HCT116 (cell line): ENCODE data around the gene MGST2.

Experiments
- CTCF ChIP-seq, 3 experiments: fragments of 200-600 bp in 1 of 3; sonication (generic) in 1 of 3; IDR thresholded peaks in 2 of 3; conservative IDR thresholded peaks in 1 of 3; 2 replicates each; pipeline ENCODE4 v1.5.1; 2012 to 2017; ENCODE audit warnings: low read depth in 2 of 3, low read length in 2 of 3, antibody characterized with exemption in 1 of 3, borderline replicate concordance in 1 of 3, control low read depth in 1 of 3, mild to moderate bottlenecking in 1 of 3, mixed read lengths in 1 of 3, mixed run types in 1 of 3, moderate library complexity in 1 of 3; ENCODE audit not compliant: insufficient read depth in 1 of 3
- SP1 ChIP-seq: IDR thresholded peaks from 2 replicates; pipeline ENCODE4 v1.6.1; 2012; ENCODE audit warnings: low read depth
- ZNF274 ChIP-seq: fragments of 200-500 bp; sonication (Bioruptor generic); IDR thresholded peaks from 2 replicates; pipeline ENCODE4 v1.6.1; 2014; ENCODE audit warnings: mild to moderate bottlenecking, low read depth, low read length, inconsistent platforms

GRCh38 chr4:139690419-139690818, 24.8 kb downstream of the MGST2 start:
- TF ChIP-seq CTCF (IDR thresholded peaks at IDR 0.05 in 2 of 3, conservative IDR thresholded peaks at IDR 0.05 in 1 of 3; ENCODE audit: borderline replicate concordance in 1 of 3, insufficient read depth in 1 of 3, low read depth in 2 of 3, low read length in 2 of 3) (no peak), SP1 (no peak), ZNF274 (no peak)
